ENCODE results near the gene PSMA8.
"Not testable (repeated sequence)": the region's sequence is repeated elsewhere in the genome, so short reads cannot be mapped to it uniquely, and the experiment has no call there.

The PSMA8 gene

DNA sequence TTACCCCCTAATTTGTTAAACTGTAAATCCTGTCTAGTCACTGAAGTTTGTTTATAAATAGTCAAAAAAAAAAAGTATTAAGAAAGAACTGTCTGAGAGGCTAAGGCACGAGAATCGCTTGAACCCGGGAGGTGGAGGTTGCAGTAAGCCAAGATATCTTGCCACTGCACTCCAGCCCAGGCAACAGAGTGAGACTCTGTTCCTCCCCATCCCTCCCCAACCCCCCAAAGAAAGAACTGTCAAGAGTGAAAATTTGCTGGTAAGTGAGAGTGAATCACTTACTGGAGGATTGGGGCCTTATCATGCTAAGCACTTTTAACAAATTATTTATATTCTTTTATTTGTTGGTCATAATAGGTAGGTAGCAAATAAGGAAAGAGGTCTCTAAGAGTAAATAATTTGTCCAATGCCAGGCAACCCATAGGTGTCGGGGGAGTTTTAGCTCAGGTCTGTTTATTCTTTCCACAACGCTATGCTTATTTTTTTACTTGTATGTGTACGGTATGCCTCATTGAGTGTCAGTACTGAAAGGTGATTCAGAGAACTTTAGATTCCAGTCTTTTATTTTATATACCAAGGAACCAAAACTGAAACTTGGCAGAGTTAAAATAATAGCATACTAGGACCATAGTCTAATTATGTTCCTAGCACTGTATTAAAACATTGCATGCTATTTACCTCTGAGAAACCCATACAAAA lies 95.0 kb downstream of the PSMA8 start:
- no peak for ATAC-seq
- TF ChIP-seq ZC3H10 (CRISPR knock-in tag; IDR thresholded peaks at IDR 0.05), result no peak
- no peak for TF ChIP-seq ZFP30 (CRISPR knock-in tag; IDR thresholded peaks at IDR 0.05)
- TF ChIP-seq ZNF70 (CRISPR knock-in tag; IDR thresholded peaks at IDR 0.05), result no peak
- TF ChIP-seq RARB (CRISPR knock-in tag; IDR thresholded peaks at IDR 0.05), result no peak
- TF ChIP-seq ESRRG (CRISPR knock-in tag; IDR thresholded peaks at IDR 0.05), result no peak
- no peak for TF ChIP-seq GLIS3 (CRISPR knock-in tag; IDR thresholded peaks at IDR 0.05)
- TF ChIP-seq, protein P1, sequence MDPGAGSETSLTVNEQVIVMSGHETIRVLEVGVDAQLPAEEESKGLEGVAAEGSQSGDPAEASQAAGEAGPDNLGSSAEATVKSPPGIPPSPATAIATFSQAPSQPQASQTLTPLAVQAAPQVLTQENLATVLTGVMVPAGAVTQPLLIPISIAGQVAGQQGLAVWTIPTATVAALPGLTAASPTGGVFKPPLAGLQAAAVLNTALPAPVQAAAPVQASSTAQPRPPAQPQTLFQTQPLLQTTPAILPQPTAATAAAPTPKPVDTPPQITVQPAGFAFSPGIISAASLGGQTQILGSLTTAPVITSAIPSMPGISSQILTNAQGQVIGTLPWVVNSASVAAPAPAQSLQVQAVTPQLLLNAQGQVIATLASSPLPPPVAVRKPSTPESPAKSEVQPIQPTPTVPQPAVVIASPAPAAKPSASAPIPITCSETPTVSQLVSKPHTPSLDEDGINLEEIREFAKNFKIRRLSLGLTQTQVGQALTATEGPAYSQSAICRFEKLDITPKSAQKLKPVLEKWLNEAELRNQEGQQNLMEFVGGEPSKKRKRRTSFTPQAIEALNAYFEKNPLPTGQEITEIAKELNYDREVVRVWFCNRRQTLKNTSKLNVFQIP (CRISPR knock-in tag; IDR thresholded peaks at IDR 0.05; ENCODE audit: borderline replicate concordance, low read depth), result no peak

DNA sequence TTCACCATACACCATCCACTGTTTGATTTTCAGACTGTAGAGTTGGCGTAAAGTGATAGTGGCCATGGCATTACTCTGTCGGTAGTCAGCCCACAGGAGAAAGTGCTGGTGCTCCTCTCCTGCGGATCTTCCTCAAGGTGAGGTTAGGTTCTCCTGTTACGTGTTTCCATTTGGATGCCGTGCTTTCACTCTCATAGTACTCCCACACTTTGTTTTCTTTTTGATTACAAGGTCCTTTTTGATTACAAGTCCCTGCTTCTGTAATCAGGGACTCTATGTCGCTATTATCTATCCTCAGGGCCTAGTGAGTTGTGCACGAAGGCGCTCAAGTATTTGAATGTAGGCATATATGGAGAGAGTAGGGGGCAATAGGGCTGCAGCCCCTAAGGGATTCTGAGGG lies 96.8 kb downstream of the PSMA8 start:
- TF ChIP-seq, protein P1 (CRISPR knock-in tag; IDR thresholded peaks at IDR 0.05; ENCODE audit: borderline replicate concordance, low read depth), result no peak
- TF ChIP-seq ZFP30 (CRISPR knock-in tag; IDR thresholded peaks at IDR 0.05), result no peak
- TF ChIP-seq, protein P2, sequence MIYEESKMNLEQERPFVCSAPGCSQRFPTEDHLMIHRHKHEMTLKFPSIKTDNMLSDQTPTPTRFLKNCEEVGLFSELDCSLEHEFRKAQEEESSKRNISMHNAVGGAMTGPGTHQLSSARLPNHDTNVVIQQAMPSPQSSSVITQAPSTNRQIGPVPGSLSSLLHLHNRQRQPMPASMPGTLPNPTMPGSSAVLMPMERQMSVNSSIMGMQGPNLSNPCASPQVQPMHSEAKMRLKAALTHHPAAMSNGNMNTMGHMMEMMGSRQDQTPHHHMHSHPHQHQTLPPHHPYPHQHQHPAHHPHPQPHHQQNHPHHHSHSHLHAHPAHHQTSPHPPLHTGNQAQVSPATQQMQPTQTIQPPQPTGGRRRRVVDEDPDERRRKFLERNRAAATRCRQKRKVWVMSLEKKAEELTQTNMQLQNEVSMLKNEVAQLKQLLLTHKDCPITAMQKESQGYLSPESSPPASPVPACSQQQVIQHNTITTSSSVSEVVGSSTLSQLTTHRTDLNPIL (CRISPR knock-in tag; IDR thresholded peaks at IDR 0.05; ENCODE audit: low read depth), result no peak
- TF ChIP-seq CSDC2 (CRISPR knock-in tag; IDR thresholded peaks at IDR 0.05), result no peak
- TF ChIP-seq, protein P3, sequence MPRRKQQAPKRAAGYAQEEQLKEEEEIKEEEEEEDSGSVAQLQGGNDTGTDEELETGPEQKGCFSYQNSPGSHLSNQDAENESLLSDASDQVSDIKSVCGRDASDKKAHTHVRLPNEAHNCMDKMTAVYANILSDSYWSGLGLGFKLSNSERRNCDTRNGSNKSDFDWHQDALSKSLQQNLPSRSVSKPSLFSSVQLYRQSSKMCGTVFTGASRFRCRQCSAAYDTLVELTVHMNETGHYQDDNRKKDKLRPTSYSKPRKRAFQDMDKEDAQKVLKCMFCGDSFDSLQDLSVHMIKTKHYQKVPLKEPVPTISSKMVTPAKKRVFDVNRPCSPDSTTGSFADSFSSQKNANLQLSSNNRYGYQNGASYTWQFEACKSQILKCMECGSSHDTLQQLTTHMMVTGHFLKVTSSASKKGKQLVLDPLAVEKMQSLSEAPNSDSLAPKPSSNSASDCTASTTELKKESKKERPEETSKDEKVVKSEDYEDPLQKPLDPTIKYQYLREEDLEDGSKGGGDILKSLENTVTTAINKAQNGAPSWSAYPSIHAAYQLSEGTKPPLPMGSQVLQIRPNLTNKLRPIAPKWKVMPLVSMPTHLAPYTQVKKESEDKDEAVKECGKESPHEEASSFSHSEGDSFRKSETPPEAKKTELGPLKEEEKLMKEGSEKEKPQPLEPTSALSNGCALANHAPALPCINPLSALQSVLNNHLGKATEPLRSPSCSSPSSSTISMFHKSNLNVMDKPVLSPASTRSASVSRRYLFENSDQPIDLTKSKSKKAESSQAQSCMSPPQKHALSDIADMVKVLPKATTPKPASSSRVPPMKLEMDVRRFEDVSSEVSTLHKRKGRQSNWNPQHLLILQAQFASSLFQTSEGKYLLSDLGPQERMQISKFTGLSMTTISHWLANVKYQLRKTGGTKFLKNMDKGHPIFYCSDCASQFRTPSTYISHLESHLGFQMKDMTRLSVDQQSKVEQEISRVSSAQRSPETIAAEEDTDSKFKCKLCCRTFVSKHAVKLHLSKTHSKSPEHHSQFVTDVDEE (CRISPR knock-in tag; IDR thresholded peaks at IDR 0.05), result no peak
- no peak for TF ChIP-seq ZNF565 (CRISPR knock-in tag; conservative IDR thresholded peaks at IDR 0.05; ENCODE audit: low read depth)
- no peak for TF ChIP-seq BACH2 (CRISPR knock-in tag; IDR thresholded peaks at IDR 0.05; ENCODE audit: borderline replicate concordance)
- TF ChIP-seq ISL1 (CRISPR knock-in tag; IDR thresholded peaks at IDR 0.05), result no peak
- TF ChIP-seq GLIS3 (CRISPR knock-in tag; IDR thresholded peaks at IDR 0.05), result no peak
- no peak for ATAC-seq

DNA sequence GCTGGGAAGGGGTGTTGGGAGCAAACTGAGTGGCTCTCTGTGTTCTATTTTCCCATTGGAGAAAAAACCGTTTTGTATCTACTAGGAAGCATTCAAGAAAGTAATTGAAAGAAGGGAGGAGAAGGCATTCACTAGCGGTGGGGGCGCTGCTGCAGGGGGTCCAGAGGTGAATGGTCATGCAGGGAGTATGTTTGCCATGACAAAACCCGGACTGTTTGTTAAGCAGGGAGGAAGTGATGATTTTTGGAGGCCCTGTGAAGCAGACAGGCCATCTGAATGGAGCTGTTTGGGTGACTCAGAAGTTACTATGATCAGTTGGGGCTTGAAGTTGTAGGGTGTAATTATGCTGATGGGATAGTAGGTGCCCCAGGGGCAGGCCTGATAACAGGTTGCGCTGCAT lies 99.5 kb downstream of the PSMA8 start:
- no peak for TF ChIP-seq GLIS3 (CRISPR knock-in tag; IDR thresholded peaks at IDR 0.05)
- TF ChIP-seq, protein P1 (CRISPR knock-in tag; IDR thresholded peaks at IDR 0.05; ENCODE audit: borderline replicate concordance, low read depth), result no peak
- TF ChIP-seq ZFP30 (CRISPR knock-in tag; IDR thresholded peaks at IDR 0.05), result no peak
- no peak for ATAC-seq

DNA sequence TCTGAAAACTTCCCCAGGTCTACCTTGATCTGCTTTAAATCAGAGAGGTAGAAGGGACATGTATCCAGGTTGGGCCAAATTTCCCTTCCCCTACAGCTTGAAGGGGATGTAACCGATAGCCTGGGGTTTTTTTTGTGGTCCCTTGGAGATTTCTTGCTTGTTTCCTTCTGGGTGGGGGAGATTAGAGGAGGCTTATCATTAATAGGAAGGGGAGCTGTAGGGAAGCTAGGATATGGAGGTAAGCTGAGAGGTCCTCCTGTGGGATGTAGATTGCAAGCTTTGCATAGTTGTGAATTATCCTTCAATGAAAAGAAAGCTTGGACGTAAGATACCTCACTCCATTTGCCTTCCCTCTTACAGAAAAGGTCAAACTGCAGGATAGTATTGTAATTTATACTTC lies 103.7 kb downstream of the PSMA8 start:
- ATAC-seq, result not testable (repeated sequence)

DNA sequence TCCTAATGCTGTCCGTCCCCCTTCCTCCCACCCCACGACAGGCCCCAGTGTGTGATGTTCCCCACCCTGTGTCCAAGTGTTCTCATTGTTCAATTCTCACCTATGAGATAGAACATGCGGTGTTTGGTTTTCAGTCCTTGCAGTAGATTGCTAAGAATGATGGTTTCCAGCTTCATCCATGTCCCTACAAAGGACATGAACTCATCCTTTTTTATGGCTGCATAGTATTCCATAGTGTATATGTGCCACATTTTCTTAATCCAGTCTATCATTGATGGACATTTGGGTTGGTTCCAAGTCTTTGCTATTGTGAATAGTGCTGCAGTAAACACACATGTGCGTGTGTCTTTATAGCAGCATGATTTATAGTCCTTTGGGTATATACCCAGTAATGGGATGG lies 105.0 kb downstream of the PSMA8 start:
- ATAC-seq, result not testable (repeated sequence)

DNA sequence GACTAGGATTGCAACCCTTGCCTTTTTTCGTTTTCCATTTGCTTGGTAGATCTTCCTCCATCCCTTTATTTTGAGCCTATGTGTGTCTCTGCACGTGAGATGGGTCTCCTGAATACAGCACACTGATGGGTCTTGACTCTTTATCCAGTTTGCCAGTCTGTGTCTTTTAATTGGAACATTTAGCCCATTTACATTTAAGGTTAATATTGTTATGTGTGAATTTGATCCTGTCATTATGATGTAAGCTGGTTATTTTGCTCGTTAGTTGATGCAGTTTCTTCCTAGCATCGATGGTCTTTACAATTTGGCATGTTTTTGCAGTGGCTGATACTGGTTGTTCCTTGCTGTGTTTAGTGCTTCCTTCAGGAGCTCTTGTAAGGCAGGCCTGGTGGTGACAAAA lies 108.7 kb downstream of the PSMA8 start:
- not testable (repeated sequence) for ATAC-seq

Data from SK-N-SH treated with all-trans-retinoic acid at 6 μM for 48 hours (cell line).